Activated CD4-positive, alpha-beta T cell treated with anti-CD3 and anti-CD28 coated beads, Interleukin-2, amount 50 U/mL, for 1 hour (primary cell): ENCODE results near the gene FBXO41.

Experiments used
- DNase-seq: peaks from one replicate; pipeline ENCODE4 v3.0.0-alpha.2; 2020

Gene FBXO41

DNA sequence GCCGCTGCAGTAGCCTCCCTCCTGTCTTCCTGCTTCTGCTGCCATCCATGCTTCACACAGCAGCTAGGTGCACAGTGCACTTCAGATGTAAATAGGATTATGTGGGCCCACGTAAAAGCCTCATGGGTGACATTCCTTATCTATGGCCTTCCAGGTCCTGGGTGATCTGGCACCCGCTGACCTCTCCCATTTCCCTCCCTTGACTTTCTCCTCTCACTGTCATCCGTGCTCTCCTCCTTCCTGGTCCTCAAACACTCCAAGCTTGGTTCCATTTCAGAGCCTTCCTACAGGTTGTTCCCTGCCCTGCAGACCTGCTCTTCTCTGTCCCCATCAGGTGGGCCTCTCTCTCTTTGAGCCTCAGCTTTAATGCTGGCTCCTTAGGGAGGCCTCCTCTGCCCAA lies 74.3 kb downstream of the FBXO41 start:
- no peak for DNase-seq

DNA sequence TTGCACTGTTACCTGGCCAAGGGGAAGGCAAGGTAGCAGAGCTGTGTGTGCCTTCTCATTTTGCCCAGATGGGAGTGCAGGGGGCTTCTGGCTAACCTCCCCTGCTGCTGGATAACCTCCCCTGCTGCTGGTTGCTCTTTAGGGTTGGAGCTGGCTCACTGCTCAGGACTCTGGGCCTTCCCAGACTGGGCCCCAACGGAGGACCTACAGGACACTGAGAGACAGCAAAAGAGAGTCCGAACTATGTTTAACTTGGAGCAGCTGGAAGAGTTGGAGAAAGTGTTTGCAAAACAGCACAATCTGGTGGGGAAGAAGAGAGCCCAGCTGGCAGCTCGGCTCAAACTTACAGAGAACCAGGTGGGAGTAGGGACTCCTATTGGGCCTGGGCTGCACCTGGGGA lies 76.0 kb downstream of the FBXO41 start:
- DNase-seq = no peak

DNA sequence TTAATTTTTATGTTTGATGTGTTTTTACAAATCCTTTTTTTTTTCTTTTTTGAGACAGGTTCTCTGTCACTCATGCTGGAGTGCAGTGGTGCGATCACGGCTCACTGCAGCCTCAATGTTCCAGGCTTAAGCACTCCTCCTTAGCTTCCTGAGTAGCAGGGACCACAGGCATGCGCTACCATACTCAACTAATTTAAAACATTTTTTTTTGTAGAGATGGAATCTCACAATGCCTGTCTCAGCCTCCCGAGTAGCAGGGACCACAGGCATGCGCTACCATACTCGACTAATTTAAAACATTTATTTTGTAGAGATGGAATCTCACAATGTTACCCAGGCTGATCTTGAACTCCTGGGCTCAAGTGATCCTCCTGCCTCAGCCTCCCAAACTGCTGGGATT lies 78.7 kb downstream of the FBXO41 start:
- DNase-seq = no peak
